KMS-11 (cell line): Measurements from ENCODE around the gene SLC26A1.

ENCODE experiments used
- H2AFZ ChIP-seq: fragments of 200-600 bp; sonication (generic); 2 replicates; pipeline ENCODE4 v1.6.1; 2016; ENCODE audit warnings: antibody characterized with exemption, mixed run types, low read depth
- H3K27ac ChIP-seq: fragments of 200-600 bp; sonication (generic); 2 replicates; pipeline ENCODE4 v1.6.1; 2016; ENCODE audit warnings: mild to moderate bottlenecking, mixed run types
- H3K27me3 ChIP-seq: fragments of 200-600 bp; sonication (generic); 2 replicates; pipeline ENCODE4 v1.6.1; 2017; ENCODE audit warnings: mild to moderate bottlenecking, low read depth, mixed run types, moderate library complexity; ENCODE audit not compliant: insufficient read depth
- H3K36me3 ChIP-seq: fragments of 200-600 bp; sonication (generic); 2 replicates; pipeline ENCODE4 v1.6.1; 2017; ENCODE audit warnings: mild to moderate bottlenecking, mixed run types; ENCODE audit not compliant: insufficient read depth
- H3K4me1 ChIP-seq: fragments of 200-600 bp; sonication (generic); 2 replicates; pipeline ENCODE4 v1.6.1; 2016; ENCODE audit warnings: mild to moderate bottlenecking, low read depth, mixed run types; ENCODE audit not compliant: poor library complexity, severe bottlenecking
- H3K4me2 ChIP-seq: fragments of 200-600 bp; sonication (generic); 2 replicates; pipeline ENCODE4 v1.7.0; 2016; ENCODE audit warnings: mild to moderate bottlenecking, mixed run types
- H3K4me3 ChIP-seq: fragments of 200-600 bp; sonication (generic); IDR thresholded peaks from 2 replicates; pipeline ENCODE4 v1.6.1; 2017; ENCODE audit warnings: low read depth, low read length, mixed read lengths; ENCODE audit not compliant: insufficient read depth
- H3K79me2 ChIP-seq: fragments of 200-600 bp; sonication (generic); 2 replicates; pipeline ENCODE4 v1.6.1; 2016; ENCODE audit warnings: low read depth, mixed run types; ENCODE audit not compliant: insufficient read depth
- H3K9ac ChIP-seq: fragments of 200-600 bp; sonication (generic); 2 replicates; pipeline ENCODE4 v1.6.1; 2016; ENCODE audit warnings: mild to moderate bottlenecking, mixed run types
- H4K20me1 ChIP-seq: fragments of 200-600 bp; sonication (generic); 2 replicates; pipeline ENCODE4 v1.6.1; 2016; ENCODE audit warnings: mild to moderate bottlenecking, mixed run types; ENCODE audit not compliant: insufficient read depth
- TF ChIP-seq, protein P1 (sequence below): fragments of 200-600 bp; sonication (generic); conservative IDR thresholded peaks from 2 replicates; pipeline ENCODE4 v1.6.1; 2017; ENCODE audit warnings: low read depth, mild to moderate bottlenecking, antibody characterized with exemption, low read length, moderate library complexity, mixed read lengths

Gene SLC26A1

DNA sequence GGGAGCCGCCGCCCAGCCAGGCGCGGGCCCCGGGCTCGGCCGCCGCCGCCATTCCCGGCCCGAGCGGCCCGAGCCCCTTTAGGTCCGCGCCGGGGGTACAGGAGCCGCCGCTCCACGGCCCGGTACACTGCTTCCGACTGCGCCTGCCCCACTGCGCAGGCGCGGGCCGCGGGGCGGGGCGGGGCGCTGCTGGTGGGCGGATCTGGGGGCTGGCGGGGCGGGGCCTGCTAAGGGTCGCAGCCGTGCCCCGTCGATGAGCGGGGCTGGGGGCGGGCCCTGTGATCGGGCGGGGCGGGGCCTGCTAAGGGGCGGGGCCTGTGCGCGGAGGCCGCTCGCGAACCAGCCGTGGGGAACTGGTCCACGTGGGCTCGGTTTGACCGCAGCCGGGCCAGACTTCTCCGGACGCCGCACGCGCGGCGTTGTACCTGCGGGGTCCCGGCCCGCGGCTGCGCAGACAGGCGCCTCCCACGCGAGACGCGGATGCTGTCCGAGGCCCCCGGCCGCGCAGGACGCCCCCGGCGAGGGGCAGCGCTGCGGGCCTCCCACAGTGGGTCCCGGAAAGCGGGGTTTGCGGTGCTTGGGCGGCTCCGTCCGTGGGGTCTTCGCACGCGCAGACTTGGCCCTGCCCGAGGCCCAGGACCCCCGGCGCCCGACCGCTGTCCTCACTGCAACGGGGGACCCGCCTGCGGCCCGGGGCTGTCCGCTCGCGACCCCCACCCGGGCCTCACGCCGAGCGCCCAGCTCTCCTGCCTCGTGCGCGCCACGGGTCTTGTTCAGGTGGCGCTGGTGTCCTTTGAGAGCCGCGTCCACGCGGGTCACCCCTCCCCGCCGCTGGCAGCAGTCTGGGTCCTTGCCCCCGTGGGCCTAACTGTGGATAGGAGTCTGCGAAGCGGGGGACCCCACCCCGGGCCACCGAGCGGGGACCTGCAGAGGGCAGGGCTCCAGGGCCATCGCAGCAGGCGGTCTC is 19.5 kb downstream of the SLC26A1 start, which contains the start of gene DGKQ:
DGKQ (minus strand) TSS at position 139 of the 967 bp plus-strand sequence; CDS start at position 52, 87 bp downstream.
- Histone ChIP-seq H3K4me3 (no peak within 1 kb of the TSS), H3K4me1 (no peaks in the 10 kb centered on the region), H3K27ac (no peak within 1 kb of the TSS), H3K79me2 (no peaks in the 10 kb centered on the region), H3K27me3 (no peaks in the 10 kb centered on the region), H2AFZ (no peak within 1 kb of the TSS), H3K9ac (no peak within 1 kb of the TSS), H3K36me3 (no peaks in the 10 kb centered on the region), H4K20me1 (no peaks in the 10 kb centered on the region), H3K4me2 (no peak within 1 kb of the TSS)
- TF ChIP-seq, protein P1, sequence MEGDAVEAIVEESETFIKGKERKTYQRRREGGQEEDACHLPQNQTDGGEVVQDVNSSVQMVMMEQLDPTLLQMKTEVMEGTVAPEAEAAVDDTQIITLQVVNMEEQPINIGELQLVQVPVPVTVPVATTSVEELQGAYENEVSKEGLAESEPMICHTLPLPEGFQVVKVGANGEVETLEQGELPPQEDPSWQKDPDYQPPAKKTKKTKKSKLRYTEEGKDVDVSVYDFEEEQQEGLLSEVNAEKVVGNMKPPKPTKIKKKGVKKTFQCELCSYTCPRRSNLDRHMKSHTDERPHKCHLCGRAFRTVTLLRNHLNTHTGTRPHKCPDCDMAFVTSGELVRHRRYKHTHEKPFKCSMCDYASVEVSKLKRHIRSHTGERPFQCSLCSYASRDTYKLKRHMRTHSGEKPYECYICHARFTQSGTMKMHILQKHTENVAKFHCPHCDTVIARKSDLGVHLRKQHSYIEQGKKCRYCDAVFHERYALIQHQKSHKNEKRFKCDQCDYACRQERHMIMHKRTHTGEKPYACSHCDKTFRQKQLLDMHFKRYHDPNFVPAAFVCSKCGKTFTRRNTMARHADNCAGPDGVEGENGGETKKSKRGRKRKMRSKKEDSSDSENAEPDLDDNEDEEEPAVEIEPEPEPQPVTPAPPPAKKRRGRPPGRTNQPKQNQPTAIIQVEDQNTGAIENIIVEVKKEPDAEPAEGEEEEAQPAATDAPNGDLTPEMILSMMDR, result no peak

DNA sequence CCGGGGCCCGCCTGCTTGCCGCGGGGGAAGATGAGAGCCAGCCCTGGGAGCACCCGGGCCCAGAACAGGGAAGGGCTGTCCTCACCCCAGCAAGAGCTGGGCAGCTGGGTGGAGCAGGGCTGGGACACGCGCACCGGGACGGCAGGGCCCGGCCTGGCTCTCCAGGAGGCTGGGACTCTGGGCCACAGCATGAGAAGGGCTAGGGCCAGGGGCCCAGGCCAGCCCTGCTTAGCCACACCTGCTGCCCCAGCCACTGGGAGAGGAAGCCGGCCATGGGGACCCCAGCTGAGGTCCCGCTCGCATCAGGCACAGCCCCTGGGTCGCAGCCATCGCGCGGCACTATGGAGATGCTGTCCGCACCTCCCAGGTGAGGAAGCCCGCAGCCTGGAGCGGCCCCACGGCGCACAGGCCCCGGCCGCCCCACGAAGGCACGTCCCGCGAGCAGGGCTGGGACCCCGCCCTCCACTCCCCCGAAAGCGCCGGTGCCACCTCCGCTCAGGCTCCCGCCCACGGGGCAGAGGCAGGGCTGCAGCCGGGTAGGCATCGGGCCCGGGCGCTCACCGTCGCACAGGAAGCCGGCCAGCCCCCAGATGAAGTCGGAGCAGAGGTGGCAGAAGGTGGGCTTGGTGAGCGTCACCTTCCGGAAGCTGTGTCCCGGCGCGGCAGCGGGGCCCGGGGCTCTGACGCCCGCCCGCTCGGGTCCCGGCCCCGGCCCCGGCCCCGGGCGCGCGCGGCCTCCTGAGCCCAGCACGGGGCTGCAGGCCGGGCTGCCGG is 20.4 kb downstream of the SLC26A1 start:
- H3K4me3 ChIP-seq, result no peak overlapping the region
- no peaks in the 10 kb centered on the region for H3K4me1 ChIP-seq
- no peak overlapping the region for H2AFZ ChIP-seq
- TF ChIP-seq, protein P1, result no peak
- no peaks in the 10 kb centered on the region for H3K36me3 ChIP-seq
- no peaks in the 10 kb centered on the region for H3K27me3 ChIP-seq
- H3K9ac ChIP-seq, result no peak overlapping the region
- H3K4me2 ChIP-seq, result no peak overlapping the region
- H3K79me2 ChIP-seq, result no peaks in the 10 kb centered on the region
- H4K20me1 ChIP-seq, result no peaks in the 10 kb centered on the region
- no peak overlapping the region for H3K27ac ChIP-seq

DNA sequence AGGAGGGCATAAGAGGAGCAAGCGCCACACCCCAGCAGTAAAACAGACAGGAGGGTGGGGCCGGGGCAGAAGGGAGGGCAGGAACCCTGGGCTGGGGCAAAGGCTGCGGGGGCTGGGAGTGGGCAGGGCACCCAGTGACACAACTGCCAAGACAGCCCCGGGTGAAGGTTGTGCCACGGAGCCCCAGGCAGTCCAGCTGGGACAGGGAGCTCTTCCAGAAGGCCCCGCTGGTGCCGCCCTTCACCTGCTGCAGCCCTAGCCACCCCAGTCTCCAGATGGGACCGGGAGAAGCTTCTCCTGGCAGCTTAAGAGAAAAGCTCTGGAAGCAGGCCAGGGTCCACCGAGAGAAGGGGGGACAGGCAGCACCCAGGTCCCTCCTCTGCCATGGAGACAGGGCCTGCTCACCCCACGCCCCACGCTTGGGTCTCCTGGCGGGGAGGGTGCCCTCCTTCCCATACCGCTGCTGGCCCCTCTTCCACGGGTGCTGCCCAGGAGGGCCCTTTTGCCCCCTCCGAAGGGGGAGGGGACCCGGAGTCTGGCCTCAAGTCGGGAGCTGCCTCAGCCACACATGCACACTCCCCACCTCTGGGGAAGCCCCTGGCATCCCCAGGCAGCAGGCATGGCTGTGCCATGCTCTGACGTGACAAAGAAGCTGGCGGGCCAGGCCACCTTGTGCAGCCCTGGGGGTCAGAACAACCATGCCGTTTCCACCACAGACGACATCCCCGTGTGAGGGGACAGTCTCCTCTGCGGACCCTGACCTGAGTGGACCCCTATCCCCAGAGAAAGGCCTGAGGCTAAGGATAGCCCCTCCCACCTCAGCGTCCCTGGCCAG is 21.3 kb downstream of the SLC26A1 start:
- H2AFZ ChIP-seq, result no peak overlapping the region
- no peaks in the 10 kb centered on the region for H3K79me2 ChIP-seq
- H3K4me1 ChIP-seq, result no peaks in the 10 kb centered on the region
- H3K4me3 ChIP-seq, result no peak overlapping the region
- no peaks in the 10 kb centered on the region for H3K27me3 ChIP-seq
- no peak overlapping the region for H3K9ac ChIP-seq
- H3K36me3 ChIP-seq, result no peaks in the 10 kb centered on the region
- TF ChIP-seq, protein P1, result no peak
- no peaks in the 10 kb centered on the region for H4K20me1 ChIP-seq
- no peak overlapping the region for H3K4me2 ChIP-seq
- no peak overlapping the region for H3K27ac ChIP-seq

DNA sequence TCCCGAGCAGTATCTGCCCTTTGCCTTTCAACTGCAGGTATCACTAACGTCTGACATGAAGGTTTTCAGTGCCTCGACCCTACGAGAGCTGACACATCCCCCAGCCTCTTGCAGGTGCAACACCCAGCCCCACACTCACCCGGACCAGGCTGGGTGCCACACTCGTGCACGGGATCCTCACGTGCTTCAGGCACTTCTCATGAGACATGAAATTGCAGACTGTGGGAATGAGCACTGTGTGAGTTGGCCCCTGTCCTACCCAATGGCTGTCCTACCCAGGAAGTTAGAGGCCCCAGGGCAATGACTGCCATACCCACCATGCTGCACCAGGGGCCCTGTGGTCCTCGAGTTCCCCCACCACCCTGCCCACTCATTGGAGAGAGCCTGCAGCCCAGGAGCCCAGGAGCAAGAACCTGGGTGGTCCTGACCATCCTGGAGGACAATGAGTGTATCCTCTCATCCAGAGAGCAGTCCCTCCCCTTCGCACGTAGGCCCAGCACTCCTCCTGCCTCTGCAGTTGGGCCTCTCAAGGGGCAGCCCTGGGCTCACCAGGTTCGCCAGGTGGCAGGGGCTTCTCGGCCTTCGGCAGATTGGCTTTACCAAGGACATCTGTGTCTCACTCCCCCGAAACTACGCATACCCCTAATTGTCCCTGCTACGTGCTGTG is 22.2 kb downstream of the SLC26A1 start:
- no peaks in the 10 kb centered on the region for H4K20me1 ChIP-seq
- H2AFZ ChIP-seq, result no peak overlapping the region
- no peak overlapping the region for H3K4me2 ChIP-seq
- no peak overlapping the region for H3K27ac ChIP-seq
- no peaks in the 10 kb centered on the region for H3K27me3 ChIP-seq
- no peak overlapping the region for H3K4me3 ChIP-seq
- no peaks in the 10 kb centered on the region for H3K4me1 ChIP-seq
- no peaks in the 10 kb centered on the region for H3K79me2 ChIP-seq
- TF ChIP-seq, protein P1, result no peak
- no peaks in the 10 kb centered on the region for H3K36me3 ChIP-seq
- no peak overlapping the region for H3K9ac ChIP-seq
